Measurements from ENCODE around the gene CD248. TPM values are rescaled to one million over a fixed set of nuclear protein-coding genes. Genes with fewer than 3 reads are reported as not detected.

The CD248 gene
- total RNA-seq, 1 experiment from 2014 or later, result 629 TPM

DNA sequence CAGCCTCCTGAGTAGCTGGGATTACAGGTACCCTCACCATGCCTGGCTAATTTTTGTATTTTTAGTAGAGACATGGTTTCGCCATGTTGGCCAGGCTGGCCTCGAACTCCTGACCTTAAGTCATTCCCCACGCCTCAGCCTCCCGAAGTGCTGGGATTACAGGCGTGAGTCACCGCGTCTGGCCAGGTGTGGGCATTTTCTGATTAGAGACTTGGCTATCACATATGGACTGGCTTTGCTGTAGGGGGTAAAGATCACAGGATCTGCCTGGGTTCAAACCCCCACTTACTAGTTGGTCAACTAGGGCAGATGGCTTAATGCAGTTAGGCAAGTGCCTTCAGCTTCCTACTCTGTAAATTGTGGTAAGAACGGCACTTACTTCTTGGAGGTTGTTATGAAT lies 6.5 kb downstream of the CD248 start:
- H3K36me3 ChIP-seq, result peaks cover 39% of the 10 kb centered on the region
- DNase-seq (ENCODE audit: low read depth in 1 of 2, low spot score in 2 of 2), result no peak
- H3K27me3 ChIP-seq (replicated peaks), result no peaks in the 10 kb centered on the region
- H3K9me3 ChIP-seq (replicated peaks), result no peaks in the 10 kb centered on the region
- H3K4me1 ChIP-seq (replicated peaks), result peaks cover 33% of the 10 kb centered on the region
- H3K4me3 ChIP-seq, result no peak overlapping the region
- no peak overlapping the region for H3K27ac ChIP-seq

DNA sequence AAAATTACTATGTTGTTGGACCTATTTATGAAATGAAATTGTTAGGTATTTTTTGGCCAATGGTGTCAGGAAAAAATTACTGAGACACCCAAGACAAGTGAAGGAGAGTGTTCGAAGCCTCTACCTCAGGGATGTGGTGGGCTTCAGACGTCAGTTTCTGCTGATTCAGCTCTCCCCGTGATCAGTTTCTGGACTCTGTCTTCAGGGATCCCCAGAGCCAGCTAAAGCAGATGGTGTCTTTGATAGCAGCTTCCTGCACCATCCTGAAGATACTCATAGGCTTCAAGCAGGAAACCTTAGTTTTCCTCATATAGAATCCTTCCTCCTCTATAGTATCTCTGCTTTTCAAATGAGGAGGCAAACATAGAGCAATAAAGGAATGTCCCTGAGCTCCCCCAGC lies 7.4 kb downstream of the CD248 start:
- Histone ChIP-seq H3K4me1 (replicated peaks) (peaks cover 24% of the 10 kb centered on the region), H3K9me3 (replicated peaks) (no peaks in the 10 kb centered on the region), H3K27ac (no peak overlapping the region), H3K27me3 (replicated peaks) (no peaks in the 10 kb centered on the region), H3K4me3 (no peak overlapping the region), H3K36me3 (peaks cover 30% of the 10 kb centered on the region)
- no peak for DNase-seq (ENCODE audit: low read depth in 1 of 2, low spot score in 2 of 2)

DNA sequence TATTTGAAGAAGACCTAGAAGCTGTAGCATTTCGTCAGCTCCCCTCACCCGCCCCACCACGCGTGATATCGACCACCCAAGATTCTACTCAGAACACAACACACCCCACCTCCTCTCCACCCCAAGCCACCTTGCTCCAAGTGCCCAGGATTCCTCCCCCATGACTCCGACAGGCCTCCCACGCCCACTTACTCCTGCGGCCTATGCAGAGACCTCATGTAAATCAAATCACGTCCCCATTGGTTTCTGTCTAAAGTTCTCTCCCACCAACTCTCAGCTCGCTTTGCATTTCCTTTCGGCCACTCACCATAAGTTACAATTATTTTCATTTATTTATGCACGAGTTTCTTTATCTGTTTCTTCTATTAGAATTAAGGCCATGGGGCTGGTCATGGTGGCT lies 14.2 kb downstream of the CD248 start:
- Histone ChIP-seq H3K27ac (no peak overlapping the region), H3K4me3 (no peak overlapping the region), H3K9me3 (replicated peaks) (no peaks in the 10 kb centered on the region), H3K27me3 (replicated peaks) (no peaks in the 10 kb centered on the region), H3K4me1 (replicated peaks) (no peaks in the 10 kb centered on the region), H3K36me3 (no peaks in the 10 kb centered on the region)
- no peak for DNase-seq (ENCODE audit: low read depth in 1 of 2, low spot score in 2 of 2)

DNA sequence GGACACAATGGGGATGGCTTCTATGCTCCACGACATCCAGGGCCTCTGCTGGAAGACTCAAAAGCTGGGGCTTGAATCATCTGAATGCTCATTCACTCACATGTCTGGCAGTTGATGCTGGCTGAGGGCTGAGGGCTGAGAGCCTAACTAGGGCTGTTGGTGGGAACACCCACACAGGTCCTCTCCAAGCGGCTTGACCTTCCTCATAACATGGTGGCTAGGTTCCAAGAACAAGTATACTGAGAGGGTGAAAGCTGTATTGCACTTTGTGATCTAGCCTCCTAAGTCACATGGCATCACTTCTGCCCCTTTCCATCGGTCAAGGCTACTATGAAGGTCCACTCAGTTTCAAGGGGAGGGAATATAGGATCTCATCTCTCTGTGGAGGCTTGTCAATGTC lies 17.7 kb downstream of the CD248 start:
- no peak for DNase-seq (ENCODE audit: low read depth in 1 of 2, low spot score in 2 of 2)
- Histone ChIP-seq H3K36me3 (no peaks in the 10 kb centered on the region), H3K4me3 (no peak overlapping the region), H3K9me3 (replicated peaks) (no peaks in the 10 kb centered on the region), H3K4me1 (replicated peaks) (no peaks in the 10 kb centered on the region), H3K27ac (no peak overlapping the region), H3K27me3 (replicated peaks) (peaks cover 7% of the 10 kb centered on the region)

DNA sequence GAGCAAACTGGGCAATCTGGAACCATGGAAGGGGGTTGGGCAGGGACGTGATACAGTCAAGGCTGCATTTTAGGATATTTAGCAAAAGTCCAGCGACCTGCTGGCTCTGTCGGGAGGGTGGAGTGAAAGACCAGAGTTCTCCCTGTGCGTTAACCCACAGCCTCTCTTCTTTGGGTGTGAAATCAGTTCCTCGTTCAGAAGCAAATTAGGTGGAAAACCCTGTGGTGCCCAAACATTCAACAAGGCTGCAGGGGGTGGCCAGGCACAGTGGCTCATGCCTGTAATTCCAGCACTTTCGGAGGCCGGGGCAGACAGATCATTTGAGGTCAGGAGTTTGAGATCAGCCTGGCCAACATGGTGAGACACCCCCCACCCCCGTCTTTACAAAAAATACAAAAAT lies 19.2 kb downstream of the CD248 start:
- H3K27me3 ChIP-seq (replicated peaks), result peaks cover 22% of the 10 kb centered on the region

DNA sequence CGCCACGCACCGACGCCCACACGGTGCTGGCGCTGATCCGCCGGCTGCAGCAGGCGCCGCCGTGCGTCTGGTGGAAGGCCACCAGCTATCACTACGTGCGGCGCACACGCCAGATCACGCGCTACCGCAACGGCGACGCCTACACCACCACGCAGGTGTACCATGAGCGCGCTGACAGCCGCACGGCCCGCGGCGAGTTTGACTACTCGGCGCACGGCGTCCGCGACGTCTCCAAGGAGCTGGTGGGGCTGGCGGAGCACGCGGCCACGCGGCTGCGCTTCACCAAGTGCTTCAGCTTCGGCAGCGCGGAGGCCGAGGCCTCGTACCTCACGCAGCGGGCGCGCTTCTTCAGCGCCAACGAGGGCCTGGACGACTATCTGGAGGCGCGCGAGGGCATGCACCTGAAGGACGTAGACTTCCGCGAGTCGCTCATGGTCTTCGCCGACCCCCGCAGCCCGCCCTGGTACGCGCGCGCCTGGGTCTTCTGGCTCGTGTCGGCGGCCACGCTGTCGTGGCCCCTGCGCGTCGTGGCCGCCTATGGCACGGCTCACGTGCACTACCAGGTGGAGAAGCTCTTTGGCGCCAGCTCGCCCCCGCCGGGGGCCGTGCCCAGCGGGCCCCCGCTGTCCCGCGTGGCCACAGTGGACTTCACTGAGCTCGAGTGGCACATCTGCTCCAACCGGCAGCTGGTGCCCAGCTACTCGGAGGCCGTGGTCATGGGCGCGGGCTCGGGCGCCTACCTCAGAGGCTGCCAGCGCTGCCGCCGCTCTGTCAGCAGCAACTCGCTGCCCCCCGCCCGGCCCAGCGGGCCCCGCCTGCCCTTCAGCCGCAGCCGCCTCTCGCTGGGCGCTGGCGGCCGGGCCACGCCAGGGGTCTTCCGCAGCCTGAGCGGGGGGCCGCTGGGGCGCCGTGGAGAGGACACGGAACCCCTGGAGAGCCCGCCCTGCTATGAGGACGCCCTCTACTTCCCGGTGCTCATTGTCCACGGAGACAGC lies 21.9 kb downstream of the CD248 start:
- H3K4me1 ChIP-seq (replicated peaks), result peaks cover 12% of the 10 kb centered on the region
- no peak overlapping the region for H3K4me3 ChIP-seq
- no peak for DNase-seq (ENCODE audit: low read depth in 1 of 2, low spot score in 2 of 2)
- no peaks in the 10 kb centered on the region for H3K36me3 ChIP-seq
- H3K9me3 ChIP-seq (replicated peaks), result 0 out of 2 replicates have a peak, but pooled peaks cover 2% of the 10 kb centered on the region
- H3K27me3 ChIP-seq (replicated peaks), result peaks cover 44% of the 10 kb centered on the region
- H3K27ac ChIP-seq, result no peak overlapping the region

More for the DNA sequence above, 19.2 kb downstream of the CD248 start:
- no peaks in the 10 kb centered on the region for H3K36me3 ChIP-seq
- H3K9me3 ChIP-seq (replicated peaks), result no peaks in the 10 kb centered on the region
- no peak for DNase-seq (ENCODE audit: low read depth in 1 of 2, low spot score in 2 of 2)
- H3K4me1 ChIP-seq (replicated peaks), result no peaks in the 10 kb centered on the region
- no peak overlapping the region for H3K4me3 ChIP-seq
- H3K27ac ChIP-seq, result no peak overlapping the region

DNA sequence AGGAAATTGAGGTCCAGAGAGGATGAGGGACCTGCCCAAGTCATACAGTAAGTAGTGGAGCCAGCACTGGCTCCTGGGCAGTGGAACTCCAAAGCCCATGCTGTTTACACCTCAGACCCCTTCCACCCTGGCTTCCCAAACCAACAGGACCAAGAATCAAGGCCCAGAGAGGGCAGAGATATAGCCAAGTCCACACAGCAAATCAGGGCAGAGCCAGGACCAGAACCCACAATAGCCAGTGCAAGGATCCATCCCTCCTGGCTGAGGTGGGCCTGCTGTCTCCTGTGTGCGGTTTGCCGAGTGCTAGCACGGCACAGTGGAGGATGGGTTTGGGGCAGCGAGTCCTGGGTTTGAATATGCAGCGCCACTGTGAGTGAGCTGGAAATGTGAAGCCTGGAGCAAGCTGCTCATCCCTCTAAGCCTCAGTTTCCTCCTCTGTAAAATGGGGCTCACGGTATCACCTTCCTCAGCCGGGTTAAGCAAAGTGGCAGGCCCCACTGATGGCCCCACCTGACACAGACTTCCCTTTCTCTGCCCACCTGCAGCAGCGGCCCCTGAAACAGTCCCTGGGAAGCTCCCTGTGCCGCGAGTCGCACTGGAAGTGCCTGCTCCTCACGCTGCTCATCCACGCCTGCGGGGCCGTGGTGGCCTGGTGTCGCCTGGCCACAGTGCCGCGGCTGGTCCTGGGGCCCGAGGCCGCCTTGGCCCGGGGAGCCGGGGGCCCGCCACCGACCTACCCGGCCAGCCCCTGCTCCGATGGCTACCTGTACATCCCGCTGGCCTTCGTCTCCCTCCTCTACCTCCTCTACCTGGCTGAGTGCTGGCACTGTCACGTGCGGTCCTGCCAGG lies 22.8 kb downstream of the CD248 start:
- peaks cover 44% of the 10 kb centered on the region for H3K27me3 ChIP-seq (replicated peaks)
- no peaks in the 10 kb centered on the region for H3K36me3 ChIP-seq
- H3K4me3 ChIP-seq, result no peak overlapping the region
- peaks cover 18% of the 10 kb centered on the region for H3K4me1 ChIP-seq (replicated peaks)
- no peak for DNase-seq (ENCODE audit: low read depth in 1 of 2, low spot score in 2 of 2)
- no peak overlapping the region for H3K27ac ChIP-seq
- H3K9me3 ChIP-seq (replicated peaks), result 0 out of 2 replicates have a peak, but pooled peaks cover 2% of the 10 kb centered on the region

DNA sequence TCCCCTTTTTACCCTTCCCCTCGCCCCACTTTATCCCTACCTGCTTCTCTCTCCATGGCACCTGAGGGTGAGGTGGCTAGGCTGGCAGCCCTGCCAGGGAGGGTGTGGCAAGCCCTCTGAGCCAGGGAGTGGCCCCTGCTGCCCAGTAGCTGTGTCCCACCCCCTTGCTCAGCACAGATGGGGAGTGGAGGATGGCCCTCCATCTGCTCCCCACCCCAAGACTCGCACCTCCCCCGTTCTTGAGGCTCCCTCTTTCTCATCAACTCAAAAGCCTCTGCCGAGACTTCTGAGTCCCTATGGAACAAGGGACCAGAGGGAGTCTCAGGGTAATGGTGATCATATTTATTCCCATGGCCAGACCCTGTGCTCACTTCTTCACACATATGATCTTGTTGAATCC lies 23.5 kb downstream of the CD248 start:
- Histone ChIP-seq H3K4me3 (no peak overlapping the region), H3K4me1 (replicated peaks) (peaks cover 19% of the 10 kb centered on the region), H3K36me3 (peaks cover 5% of the 10 kb centered on the region), H3K9me3 (replicated peaks) (0 out of 2 replicates have a peak, but pooled peaks cover 2% of the 10 kb centered on the region), H3K27me3 (replicated peaks) (peaks cover 44% of the 10 kb centered on the region), H3K27ac (no peak overlapping the region)
- DNase-seq (ENCODE audit: low read depth in 1 of 2, low spot score in 2 of 2), result no peak

DNA sequence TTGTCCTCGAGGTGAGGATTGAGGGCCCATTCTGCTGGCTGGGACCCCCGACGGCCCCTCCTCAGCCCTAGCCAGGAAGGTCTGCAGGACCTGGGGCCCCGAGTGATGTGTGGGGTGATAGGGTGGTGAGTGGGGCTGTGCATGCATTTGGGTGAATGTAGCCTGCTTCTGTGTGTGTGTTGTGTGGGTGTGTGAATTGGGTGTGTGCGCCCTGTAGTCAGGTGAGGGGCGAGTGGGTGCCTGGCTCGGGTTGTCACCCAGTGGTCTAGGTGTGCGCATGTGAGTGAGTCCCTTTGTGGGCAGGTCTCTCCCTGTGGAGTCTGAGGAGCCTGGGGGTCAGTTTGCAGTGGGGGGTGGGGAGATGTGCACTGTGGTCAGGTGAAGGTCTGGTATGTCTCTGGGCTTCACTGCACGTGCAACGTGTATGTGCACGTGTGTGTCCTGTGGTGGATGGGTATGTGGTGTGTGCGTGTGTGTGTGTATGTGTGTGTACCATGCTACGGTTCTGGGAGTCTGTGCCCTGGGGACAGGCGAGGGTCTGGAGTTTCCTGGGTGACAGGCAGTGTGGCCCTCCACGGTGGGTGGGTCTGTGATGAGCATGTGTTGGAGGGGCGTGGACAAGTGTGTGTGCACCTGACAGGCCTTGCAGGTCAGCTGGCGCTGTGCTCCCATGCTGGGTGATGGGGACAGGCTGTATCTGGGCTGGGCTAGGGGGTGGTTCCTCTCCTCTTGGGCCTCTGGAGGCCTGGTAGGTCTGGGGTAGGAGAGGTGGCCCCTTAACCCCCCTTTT lies 24.1 kb downstream of the CD248 start:
- Histone ChIP-seq H3K4me1 (replicated peaks) (peaks cover 25% of the 10 kb centered on the region), H3K27ac (no peak overlapping the region)
- DNase-seq (ENCODE audit: low read depth in 1 of 2, low spot score in 2 of 2), result no peak

DNA sequence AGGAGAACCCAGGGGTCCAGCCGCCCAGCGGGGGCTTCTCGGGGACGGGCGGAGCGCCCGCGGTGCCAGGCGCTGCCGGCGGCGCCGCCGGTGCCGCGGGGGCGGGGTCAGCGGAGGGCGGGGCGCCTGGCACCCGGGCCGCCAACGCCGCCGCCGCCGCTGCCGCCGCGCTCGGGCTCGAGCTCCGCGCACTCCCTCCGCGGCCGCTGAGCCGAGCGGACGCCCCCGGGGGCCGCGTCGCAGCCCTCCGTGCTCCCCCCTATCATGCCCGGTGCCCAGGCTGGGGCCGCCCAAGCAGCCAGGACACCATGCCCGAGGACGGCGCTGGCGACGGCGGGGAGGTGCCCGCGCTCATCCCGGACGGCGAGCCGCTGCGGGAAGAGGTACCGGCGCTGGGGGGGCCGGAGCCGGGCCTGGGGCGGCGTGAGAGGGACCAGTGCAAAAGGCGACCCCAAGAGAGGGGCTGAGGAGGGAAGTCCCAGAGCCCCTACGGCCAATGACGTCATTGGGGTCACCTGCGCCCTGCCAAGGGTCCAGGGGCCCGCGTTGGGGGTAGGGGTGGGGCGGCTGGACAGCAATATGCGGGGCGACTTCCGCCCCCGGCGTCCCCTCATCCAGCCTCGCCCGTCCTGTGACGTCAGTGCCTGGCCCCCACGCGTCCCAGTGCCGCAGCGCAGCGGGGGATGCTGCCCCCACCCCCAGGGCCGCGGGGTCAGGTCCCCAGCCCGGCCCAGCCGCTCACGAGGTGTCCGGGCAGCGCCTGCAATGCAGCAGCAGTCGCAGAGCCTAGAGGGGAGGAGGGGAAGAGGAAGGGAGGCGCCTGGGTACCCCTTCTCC lies 24.9 kb downstream of the CD248 start, which contains the start of gene TMEM151A:
TSS of gene TMEM151A (plus strand) at position 189 of the 837 bp plus-strand sequence. CDS start at position 309, 120 bp downstream.
- no peak for DNase-seq (ENCODE audit: low read depth in 1 of 2, low spot score in 2 of 2)
- Histone ChIP-seq H3K9me3 (replicated peaks) (0 out of 2 replicates have a peak, but pooled peaks cover 2% of the 10 kb centered on the region), H3K4me1 (replicated peaks) (peaks cover 28% of the 10 kb centered on the region), H3K4me3 (peak within 1 kb of the TSS; percentile 25), H3K36me3 (peaks cover 15% of the 10 kb centered on the region), H3K27me3 (replicated peaks) (peaks cover 42% of the 10 kb centered on the region), H3K27ac (no peak within 1 kb of the TSS)

More for the DNA sequence above, 24.1 kb downstream of the CD248 start:
- peaks cover 10% of the 10 kb centered on the region for H3K36me3 ChIP-seq
- H3K4me3 ChIP-seq, result no peak overlapping the region
- H3K27me3 ChIP-seq (replicated peaks), result peaks cover 44% of the 10 kb centered on the region
- H3K9me3 ChIP-seq (replicated peaks), result 0 out of 2 replicates have a peak, but pooled peaks cover 2% of the 10 kb centered on the region

DNA sequence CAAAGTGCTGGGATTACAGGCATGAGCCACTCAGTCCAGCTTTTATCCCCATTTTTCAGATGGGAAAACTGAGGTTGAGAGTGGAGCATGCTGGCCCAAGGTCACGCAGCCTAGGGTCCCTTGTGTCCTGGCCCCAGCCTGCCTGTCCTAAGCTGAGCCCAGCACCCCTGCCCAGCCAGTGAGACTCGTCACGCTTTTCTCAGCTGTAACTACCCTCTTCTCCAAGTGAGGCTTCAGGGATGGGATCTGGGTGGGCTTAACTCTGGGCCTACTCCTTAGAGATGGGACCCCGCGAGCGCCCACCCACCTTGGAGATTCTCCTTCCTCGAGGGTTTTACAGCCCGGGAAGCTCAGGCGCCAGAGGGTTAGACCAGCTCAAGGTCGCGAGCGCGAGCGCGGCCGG lies 25.5 kb downstream of the CD248 start:
- H3K27ac ChIP-seq, result no peak overlapping the region
- peaks cover 28% of the 10 kb centered on the region for H3K4me1 ChIP-seq (replicated peaks)
- peaks cover 21% of the 10 kb centered on the region for H3K36me3 ChIP-seq
- DNase-seq (ENCODE audit: low read depth in 1 of 2, low spot score in 2 of 2), result no peak
- 0 out of 2 replicates have a peak, but pooled peaks cover 2% of the 10 kb centered on the region for H3K9me3 ChIP-seq (replicated peaks)
- H3K4me3 ChIP-seq, result no peak overlapping the region
- H3K27me3 ChIP-seq (replicated peaks), result peaks cover 40% of the 10 kb centered on the region

DNA sequence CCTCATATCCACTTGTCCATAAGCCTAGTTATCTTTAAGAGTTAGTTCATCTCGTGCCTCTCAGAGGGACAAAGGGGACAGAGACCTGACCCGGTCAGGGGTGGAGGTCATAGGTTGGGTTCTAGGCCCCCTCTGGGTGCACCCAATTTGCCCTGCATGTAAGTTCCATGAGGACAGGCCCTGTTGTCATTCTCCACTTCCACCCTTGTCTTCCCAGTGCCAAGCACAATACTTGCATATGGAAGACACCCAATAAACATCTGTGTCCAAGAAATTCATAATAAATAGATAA lies 26.6 kb downstream of the CD248 start:
- H3K4me3 ChIP-seq, result no peak overlapping the region
- DNase-seq (ENCODE audit: low read depth in 1 of 2, low spot score in 2 of 2), result no peak

More for the DNA sequence above, 26.6 kb downstream of the CD248 start:
- 0 out of 2 replicates have a peak, but pooled peaks cover 2% of the 10 kb centered on the region for H3K9me3 ChIP-seq (replicated peaks)
- peaks cover 28% of the 10 kb centered on the region for H3K4me1 ChIP-seq (replicated peaks)
- H3K36me3 ChIP-seq, result peaks cover 30% of the 10 kb centered on the region
- H3K27ac ChIP-seq, result no peak overlapping the region
- H3K27me3 ChIP-seq (replicated peaks), result peaks cover 37% of the 10 kb centered on the region
